Lower leg skin (tissue), 3 donors: ENCODE data around the gene CLDN14.

Experiments used
- POLR2A ChIP-seq, 2 donors: fragments of 450-650 bp; IDR thresholded peaks; one replicate each; pipeline ENCODE4 v1.6.1; 2016 to 2017; ENCODE audit warnings: antibody characterized with exemption in 2 of 2, mild to moderate bottlenecking in 1 of 2, moderate library complexity in 1 of 2
- TF ChIP-seq, protein P1 (sequence below), 3 donors: fragments of 450-650 bp; IDR thresholded peaks; one replicate each; pipeline ENCODE4 v1.5.1; 2016; ENCODE audit warnings: antibody characterized with exemption in 3 of 3, mild to moderate bottlenecking in 3 of 3, moderate library complexity in 2 of 3

DNA sequence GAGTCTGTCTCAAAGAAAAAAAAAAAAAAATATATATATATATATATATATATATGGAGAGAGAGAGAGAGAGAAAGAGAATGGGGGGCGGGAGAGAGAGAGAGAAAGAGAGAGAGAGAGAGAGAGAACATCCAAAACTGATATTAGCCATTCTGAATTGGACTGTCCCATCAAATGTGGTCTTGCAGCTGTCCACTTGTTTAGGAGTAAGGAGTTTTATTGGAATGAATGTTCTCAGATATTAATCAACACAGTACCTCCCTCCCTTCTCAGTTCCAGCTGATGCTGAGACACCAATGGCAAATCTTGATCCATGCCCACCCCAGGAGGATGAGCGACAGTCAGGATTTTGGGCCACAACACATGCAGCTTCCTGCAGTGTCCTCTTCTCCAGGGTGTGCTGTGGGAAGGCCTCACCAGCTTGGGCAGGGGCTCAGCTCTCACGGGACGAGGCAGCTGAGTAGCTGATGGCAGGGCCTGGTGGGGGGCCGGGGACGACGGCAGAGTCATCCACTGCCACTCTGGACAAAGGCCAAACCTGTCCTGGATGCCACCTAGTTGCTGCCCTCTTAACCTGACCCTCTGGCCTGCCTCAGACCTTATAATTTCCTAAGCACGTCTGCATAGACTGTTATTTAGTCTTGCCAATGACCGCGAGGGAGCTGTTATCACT, 9.3 kb upstream of the CLDN14 start:
- TF ChIP-seq, protein P1, sequence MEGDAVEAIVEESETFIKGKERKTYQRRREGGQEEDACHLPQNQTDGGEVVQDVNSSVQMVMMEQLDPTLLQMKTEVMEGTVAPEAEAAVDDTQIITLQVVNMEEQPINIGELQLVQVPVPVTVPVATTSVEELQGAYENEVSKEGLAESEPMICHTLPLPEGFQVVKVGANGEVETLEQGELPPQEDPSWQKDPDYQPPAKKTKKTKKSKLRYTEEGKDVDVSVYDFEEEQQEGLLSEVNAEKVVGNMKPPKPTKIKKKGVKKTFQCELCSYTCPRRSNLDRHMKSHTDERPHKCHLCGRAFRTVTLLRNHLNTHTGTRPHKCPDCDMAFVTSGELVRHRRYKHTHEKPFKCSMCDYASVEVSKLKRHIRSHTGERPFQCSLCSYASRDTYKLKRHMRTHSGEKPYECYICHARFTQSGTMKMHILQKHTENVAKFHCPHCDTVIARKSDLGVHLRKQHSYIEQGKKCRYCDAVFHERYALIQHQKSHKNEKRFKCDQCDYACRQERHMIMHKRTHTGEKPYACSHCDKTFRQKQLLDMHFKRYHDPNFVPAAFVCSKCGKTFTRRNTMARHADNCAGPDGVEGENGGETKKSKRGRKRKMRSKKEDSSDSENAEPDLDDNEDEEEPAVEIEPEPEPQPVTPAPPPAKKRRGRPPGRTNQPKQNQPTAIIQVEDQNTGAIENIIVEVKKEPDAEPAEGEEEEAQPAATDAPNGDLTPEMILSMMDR (IDR thresholded peaks at IDR 0.05), result no peak
- TF ChIP-seq POLR2A (IDR thresholded peaks at IDR 0.05), result no peak
